ENCODE measurements around the gene WAC. TPM values are rescaled to one million over a fixed set of nuclear protein-coding genes. Genes with fewer than 3 reads are reported as not detected.

WAC gene
- total RNA-seq, 2 experiments from 2014 or later, result 111 to 121 TPM

- no peaks in the 10 kb centered on the region; the same call in 1 of the 2 replicates for H3K79me2 ChIP-seq (ENCODE audit: insufficient read depth, low read depth, low read length)
- POLR2A ChIA-PET, result interaction anchor here (0.7 to 2.9 kb wide), 3 partner anchors 10 to 126 kb away, joined by 3 to 16 read pairs (median 5); no protein-coding TSS in a partner anchor
- no peak overlapping the region for H3K4me2 ChIP-seq (ENCODE audit: low read length)
- H3K27ac ChIP-seq (ENCODE audit: low read depth, low read length, poor library complexity, severe bottlenecking), result no peak overlapping the region
- no peak for TF ChIP-seq CTCF (conservative IDR thresholded peaks at IDR 0.05; ENCODE audit: low read length)
- TF ChIP-seq EZH2phosphoT487 (IDR thresholded peaks at IDR 0.05; ENCODE audit: borderline replicate concordance, low read depth, low read length), result no peak
- BruUV-seq (replicated peaks), result TSS peak; percentile 42
- peaks cover 71% of the 10 kb centered on the region for H3K36me3 ChIP-seq (ENCODE audit: insufficient read depth, low read length)
- no peak overlapping the region for H2AFZ ChIP-seq (ENCODE audit: low read length)
- CTCF ChIA-PET (ENCODE audit: unreplicated experiment), result no interaction called here
- H3K4me1 ChIP-seq (ENCODE audit: insufficient read depth, low read length, poor library complexity, severe bottlenecking), result no peaks in the 10 kb centered on the region
- H3K9me2 ChIP-seq (ENCODE audit: insufficient read depth, low read length), result no peaks in the 10 kb centered on the region
- DNase-seq (ENCODE audit: low spot score), result no peak
- intact Hi-C loops (cut with micrococcal nuclease; ENCODE audit: unreplicated experiment), result loop anchor here (10.0 kb wide), 1 partner anchor 185 kb away; no protein-coding TSS in a partner anchor
- no peaks in the 10 kb centered on the region for H3K9me3 ChIP-seq (ENCODE audit: low read length)
- no peak overlapping the region for H3K4me3 ChIP-seq (ENCODE audit: low read depth, low read length, poor library complexity, severe bottlenecking)
- peaks cover 5% of the 10 kb centered on the region; the same call in 1 of the 2 replicates for H4K20me1 ChIP-seq (ENCODE audit: insufficient read depth, low read length)
Observed at GRCh38 chr10:28620251-28620650, 87.3 kb downstream of the WAC start.

DNA sequence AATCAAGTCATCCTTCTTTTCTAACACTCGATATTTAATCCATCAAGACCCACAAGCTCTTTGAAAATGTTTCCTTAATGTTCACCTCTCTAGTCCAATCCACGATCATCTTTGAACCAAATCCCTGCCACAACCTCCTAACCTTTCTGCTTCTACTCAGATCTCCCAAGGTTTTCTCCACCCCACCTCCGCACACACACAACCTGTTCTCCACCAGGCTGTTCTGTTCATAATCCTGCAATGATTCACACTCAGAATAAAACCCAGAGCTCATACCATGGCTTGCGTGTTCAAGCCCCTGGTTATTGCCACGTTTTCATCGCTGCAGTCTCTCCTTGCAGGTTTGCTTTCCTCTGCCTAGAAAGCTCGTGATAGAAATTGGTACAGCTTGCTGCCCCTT lies 90.6 kb downstream of the WAC start:
- BruUV-seq (replicated peaks), result no TSS peak
- Histone ChIP-seq H3K27ac (ENCODE audit: low read depth, low read length, poor library complexity, severe bottlenecking) (no peak overlapping the region), H3K4me3 (ENCODE audit: low read depth, low read length, poor library complexity, severe bottlenecking) (no peak overlapping the region), H3K4me2 (ENCODE audit: low read length) (no peak overlapping the region), H3K9me2 (ENCODE audit: insufficient read depth, low read length) (no peaks in the 10 kb centered on the region), H3K9me3 (ENCODE audit: low read length) (no peaks in the 10 kb centered on the region), H3K36me3 (ENCODE audit: insufficient read depth, low read length) (peaks cover 39% of the 10 kb centered on the region), H4K20me1 (ENCODE audit: insufficient read depth, low read length) (0 out of 2 replicates have a peak, but pooled peaks cover 5% of the 10 kb centered on the region), H2AFZ (ENCODE audit: low read length) (no peak overlapping the region), H3K79me2 (ENCODE audit: insufficient read depth, low read depth, low read length) (no peaks in the 10 kb centered on the region), H3K4me1 (ENCODE audit: insufficient read depth, low read length, poor library complexity, severe bottlenecking) (no peaks in the 10 kb centered on the region)
- POLR2A ChIA-PET, result no interaction called here
- intact Hi-C loops (cut with micrococcal nuclease; ENCODE audit: unreplicated experiment), result loop anchor here (10.0 kb wide), 1 partner anchor 189 kb away; no protein-coding TSS in a partner anchor
- TF ChIP-seq EZH2phosphoT487 (IDR thresholded peaks at IDR 0.05; ENCODE audit: borderline replicate concordance, low read depth, low read length), result no peak
- no peak for TF ChIP-seq CTCF (conservative IDR thresholded peaks at IDR 0.05; ENCODE audit: low read length)
- CTCF ChIA-PET (ENCODE audit: unreplicated experiment), result no interaction called here
- no peak for DNase-seq (ENCODE audit: low spot score)

DNA sequence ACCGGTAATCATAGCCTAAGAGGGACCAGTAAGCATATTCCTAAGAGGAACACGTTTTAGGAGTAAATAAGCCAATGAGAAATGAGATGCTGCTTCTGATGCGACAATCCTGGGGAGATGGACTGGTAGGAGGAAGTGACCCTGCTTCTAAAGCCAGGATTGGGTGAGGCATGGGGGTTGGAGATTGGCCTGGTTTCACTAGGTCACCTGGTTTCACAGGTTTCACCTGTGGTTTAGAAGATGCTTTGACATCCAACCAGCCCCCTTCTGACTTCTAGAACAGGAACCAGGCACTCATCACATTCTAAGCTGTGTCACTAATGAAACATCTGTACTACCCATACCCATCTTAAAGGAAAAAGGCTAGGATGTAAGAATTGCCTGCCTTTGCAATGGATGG lies 91.4 kb downstream of the WAC start:
- Histone ChIP-seq H3K36me3 (ENCODE audit: insufficient read depth, low read length) (peaks cover 34% of the 10 kb centered on the region), H4K20me1 (ENCODE audit: insufficient read depth, low read length) (0 out of 2 replicates have a peak, but pooled peaks cover 5% of the 10 kb centered on the region), H3K9me3 (ENCODE audit: low read length) (no peaks in the 10 kb centered on the region), H3K4me1 (ENCODE audit: insufficient read depth, low read length, poor library complexity, severe bottlenecking) (no peaks in the 10 kb centered on the region), H2AFZ (ENCODE audit: low read length) (no peak overlapping the region), H3K27ac (ENCODE audit: low read depth, low read length, poor library complexity, severe bottlenecking) (no peak overlapping the region), H3K79me2 (ENCODE audit: insufficient read depth, low read depth, low read length) (no peaks in the 10 kb centered on the region), H3K9me2 (ENCODE audit: insufficient read depth, low read length) (no peaks in the 10 kb centered on the region), H3K4me2 (ENCODE audit: low read length) (no peak overlapping the region), H3K4me3 (ENCODE audit: low read depth, low read length, poor library complexity, severe bottlenecking) (no peak overlapping the region)
- POLR2A ChIA-PET, result no interaction called here
- intact Hi-C loops (cut with micrococcal nuclease; ENCODE audit: unreplicated experiment), result loop anchor here (10.0 kb wide), 1 partner anchor 190 kb away; no protein-coding TSS in a partner anchor
- no TSS peak for BruUV-seq (replicated peaks)
- CTCF ChIA-PET (ENCODE audit: unreplicated experiment), result no interaction called here
- DNase-seq (ENCODE audit: low spot score), result peak; percentile 14
- TF ChIP-seq CTCF (conservative IDR thresholded peaks at IDR 0.05; ENCODE audit: low read length) (no peak), EZH2phosphoT487 (IDR thresholded peaks at IDR 0.05; ENCODE audit: borderline replicate concordance, low read depth, low read length) (no peak)
